Inferior parietal cortex (tissue), 1 donor: ENCODE measurements around the gene MED15.

Experiments
- DNase-seq: peaks from one replicate; pipeline ENCODE4 v3.0.0-alpha.2; 2016; ENCODE audit errors: extremely low spot score

Gene MED15

DNA sequence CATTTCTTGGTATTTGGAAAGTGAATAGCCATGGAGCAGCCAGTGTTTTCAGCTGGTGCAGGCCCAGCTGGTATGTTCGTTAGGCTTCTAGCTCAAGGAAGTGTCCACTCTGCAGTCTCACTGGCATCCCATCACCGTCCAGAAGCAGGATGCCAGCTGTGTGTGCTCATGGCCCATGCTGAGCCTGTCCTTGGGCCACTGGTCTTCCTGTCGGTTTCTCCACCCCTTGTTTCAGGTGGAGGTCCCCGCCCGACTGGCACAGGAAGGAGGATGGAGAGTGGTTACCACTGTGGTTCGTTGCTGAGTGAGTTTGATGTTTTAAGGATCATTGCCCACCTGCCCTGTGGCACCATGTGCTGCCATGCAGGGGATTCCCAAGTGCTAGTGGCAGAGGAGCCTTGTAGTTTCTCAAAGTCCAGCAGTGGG is 63.7 kb downstream of the MED15 start:
- no peak for DNase-seq

DNA sequence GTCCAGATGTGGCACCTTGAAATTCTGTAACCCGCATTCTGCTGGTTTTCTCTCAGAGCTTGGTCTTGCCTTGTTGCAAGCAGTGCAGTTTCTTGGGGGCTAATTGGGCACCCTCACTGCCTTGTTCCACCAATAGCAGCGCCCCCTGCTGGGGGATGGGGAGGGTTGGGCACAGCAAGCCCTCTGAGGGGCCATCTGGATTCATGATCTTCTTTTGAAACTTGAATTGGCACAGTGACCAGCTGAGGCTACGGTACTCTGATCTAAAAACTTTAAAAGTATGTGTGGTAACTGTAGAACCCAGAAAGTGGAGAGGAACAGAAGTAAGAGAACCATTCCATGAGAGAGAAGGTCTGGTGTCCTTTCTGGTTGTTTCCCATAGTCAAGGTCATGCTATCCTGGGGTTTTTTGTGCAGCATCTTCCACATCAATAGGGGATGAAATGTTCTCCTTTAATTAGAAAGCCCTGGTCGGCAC is 64.2 kb downstream of the MED15 start:
- DNase-seq = no peak

DNA sequence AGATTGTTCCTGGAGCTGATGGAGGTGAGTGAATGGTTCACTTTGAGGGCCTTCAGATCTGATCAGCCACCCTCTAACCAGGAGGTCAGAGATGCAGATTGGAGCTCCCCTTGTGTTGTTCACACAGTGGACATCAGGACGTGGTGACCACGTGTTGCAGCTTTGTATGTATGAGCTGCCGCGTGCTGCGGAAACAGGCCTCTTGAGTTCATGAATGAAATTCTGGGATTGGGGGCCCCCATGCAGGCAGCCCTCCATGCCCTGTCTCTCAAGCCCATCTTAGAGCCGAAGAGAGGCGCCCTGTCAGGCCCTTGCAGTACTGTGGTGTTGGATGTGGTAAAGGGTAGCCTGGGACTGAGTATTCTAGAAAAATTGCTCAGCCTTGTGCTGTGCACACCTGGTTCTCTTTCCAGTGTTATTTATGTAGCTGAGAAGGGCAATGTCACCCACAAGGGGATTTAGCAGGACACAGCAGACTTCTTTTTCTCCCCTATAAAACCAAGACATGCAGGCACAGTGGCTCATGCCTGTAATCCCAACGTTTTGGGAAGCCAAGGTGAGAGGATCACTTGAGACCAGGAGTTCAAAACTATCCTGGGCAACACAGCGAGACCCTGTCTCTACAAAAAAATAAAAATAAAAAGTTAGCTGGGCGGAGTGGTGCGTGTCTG is 64.9 kb downstream of the MED15 start:
- no peak for DNase-seq

DNA sequence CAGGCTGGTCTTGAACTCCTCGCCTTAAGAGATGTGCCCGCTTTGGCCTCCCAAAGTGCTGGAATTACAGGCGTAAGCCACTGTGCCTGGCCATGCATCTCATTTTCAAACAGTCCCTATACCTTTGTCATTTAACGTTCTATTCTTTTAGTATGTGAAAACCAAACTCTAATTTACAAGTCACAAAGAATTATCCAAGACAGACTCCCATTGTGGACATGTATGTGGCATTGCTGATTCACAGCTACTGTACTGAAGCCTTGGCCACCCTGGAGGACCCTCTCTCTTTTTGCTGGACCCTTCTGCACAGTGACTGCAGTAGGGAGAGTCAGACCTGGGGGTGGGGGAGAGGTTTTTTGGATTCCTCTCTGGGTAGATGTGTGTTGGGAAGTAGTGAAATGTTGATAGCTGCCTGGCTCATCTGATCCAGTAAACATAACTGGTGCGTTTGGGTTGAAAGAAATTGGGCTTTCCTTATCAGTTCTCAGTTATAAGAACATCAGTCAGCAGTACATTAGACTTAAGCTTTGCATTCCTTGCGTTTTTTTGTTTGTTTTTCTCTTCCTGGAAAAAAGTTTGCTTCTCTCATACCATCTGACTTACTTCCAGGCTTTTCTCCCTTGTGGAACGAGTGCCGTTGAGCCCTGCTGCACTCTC is 65.9 kb downstream of the MED15 start:
- no peak for DNase-seq

DNA sequence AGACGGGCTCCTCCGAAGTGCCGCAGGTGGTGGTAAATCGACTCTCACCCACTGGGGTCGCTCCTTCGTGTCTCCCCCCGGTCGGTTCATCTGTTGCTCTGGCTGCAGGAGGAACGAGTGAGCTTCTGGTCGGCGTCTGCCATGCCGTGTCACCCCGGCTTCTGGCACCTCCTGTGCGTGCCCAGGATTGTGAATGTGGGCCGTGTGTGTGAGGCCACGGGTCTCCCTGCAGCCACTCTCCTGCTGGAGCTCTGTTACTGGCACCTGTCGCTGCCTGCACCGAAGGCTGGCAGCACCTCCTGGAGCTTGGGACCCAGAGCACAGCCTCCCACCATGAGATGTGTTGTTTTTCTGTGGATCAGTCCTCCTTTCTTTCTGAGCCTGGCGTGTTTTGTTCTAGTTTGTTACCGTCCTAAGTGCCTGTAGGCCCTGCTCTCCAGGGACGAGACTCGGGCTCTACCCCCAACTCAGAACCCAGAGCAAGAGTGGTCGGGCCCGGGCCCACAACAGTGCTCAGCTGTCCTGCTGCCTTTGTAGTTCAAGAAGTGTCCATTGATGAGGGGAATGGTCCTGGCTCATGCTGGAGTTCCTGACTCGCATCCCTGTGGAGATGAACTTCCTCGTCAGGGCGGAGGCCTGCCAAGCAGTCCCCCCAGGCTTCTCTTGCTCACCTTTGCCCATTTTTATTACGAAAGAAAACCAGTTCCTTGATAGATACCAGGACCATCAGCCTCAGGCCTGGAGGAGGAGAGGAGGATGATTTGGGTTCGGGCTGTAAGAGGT is 66.6 kb downstream of the MED15 start:
- DNase-seq = no peak

DNA sequence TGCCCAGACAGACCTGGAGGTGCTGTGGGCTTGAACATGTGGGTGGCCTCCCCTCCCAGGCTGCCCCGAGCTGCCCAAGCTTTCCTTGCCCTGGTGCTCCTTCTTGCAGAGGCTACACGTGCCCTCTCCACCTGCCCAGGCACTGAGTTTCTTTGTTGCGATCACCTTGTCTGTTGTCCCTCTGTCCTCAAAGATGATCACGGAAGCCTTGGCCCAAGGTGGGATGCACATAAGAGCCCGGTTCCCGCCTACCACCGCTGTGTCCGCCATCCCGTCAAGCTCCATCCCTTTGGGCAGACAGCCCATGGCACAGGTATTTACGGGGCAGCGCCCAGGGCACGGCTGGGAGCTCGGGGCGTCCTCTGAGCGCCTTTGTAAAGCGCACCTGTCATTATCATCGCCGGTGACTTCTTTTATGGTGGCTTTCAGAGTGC is 67.5 kb downstream of the MED15 start:
- no peak for DNase-seq

DNA sequence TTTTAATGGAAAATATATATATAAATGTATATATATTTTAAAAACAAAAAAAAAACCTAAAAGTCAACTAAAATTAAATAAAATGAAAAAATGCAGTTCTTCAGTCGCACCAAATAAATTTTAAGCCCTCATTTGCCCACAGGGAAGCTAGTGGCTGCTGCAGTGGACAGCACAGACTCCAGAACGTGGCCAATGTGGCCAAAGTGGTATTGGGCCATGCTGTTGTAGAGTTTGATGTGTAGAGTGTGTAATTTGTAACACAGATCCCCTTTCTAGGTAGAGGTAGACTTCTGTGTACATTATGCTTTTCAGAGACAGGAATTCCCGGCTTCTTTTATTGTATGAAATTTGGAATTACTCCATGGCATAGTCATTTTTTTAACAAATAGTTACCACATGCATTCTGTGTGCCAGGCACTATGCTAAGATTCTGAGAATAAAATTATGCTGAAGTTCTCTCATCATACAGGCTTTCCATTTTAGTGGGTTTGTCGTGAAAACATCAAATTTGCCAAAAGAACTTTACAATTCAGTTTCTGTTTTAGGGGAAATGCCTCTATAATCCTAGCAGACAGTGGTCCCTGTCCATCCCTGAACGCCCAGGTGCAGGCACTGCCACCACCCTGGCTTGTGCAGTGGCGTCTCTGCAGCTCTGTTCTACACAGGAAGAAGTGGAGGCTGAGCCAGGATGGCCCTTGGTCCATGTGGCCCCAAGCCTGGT is 68.5 kb downstream of the MED15 start:
- DNase-seq = no peak

DNA sequence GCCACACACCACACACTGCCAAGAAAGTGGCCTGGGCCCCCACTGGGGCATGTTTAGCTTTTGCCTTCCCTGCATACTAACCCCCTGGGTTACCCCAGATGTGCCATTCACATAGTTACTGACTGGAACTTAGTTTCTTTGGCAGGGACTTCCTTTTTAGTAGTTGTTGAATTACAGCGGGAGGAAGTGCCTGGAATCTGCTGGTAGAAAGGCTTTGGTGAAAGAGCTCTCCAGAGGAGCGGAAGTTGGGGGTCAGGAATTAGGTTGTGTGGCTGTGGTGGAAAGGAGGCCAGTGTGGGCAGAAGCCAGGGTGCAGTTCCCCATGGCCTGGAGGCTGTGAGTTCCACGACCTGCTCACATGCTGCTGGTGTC is 69.0 kb downstream of the MED15 start:
- DNase-seq = no peak

DNA sequence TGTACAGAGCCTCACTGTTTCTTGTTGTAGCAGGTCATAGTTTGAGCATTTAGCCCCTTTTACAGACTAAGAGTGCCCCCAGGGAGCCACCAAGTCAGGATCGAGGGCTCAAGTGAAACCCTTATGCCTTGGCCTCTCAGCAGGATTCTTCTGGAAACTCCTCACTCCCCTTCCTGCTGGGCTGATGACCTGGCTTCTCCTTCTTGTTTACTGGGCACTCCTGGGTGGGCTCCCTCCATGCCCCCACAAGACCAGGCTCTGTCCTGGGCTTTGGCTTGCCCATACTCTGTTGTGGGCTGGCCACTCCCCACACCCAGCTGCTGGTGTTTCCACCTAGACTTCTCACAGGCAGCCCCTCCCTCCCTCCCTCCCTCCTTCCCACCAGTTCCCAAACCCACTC is 69.6 kb downstream of the MED15 start:
- no peak for DNase-seq

DNA sequence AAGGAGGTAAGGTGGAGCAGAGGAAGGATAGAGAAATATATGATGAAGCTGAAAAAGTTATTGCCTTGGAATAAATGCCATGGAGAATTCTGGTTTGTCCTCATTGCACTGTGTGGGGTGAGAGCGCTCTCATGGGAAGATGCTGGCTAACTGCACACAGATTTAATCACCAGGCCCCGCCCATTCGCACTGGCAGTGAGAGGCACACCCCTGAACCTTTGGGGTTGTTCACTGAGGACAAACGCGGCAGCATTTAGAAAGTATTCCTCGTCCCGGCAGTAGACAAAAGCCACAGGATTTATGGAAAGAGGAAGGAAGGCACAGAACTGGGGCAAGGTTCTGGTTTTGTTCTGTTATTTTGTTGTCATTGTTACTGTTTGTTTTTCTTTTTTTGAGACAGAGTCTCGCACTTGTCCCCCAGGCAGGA is 70.2 kb downstream of the MED15 start:
- DNase-seq = no peak

DNA sequence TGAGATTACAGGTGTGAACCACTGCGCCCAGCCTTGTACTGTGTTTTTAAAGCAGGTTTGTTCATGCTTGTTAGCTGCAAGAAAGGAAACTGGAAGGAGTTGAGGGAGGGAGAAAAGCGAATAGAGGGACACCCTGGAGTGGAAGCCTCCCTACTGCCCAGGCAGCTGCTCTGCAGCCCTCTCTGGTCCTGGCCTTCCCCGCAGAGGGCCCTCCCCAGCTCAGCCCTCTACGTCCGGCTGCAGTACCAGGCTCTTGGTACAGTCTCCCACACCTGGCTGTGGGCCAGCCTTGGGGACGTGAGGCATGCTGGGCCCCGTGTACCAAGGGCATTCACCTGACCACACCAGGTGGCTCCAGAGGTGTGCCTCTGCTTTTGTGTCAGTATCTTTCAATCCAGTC is 70.8 kb downstream of the MED15 start:
- no peak for DNase-seq

DNA sequence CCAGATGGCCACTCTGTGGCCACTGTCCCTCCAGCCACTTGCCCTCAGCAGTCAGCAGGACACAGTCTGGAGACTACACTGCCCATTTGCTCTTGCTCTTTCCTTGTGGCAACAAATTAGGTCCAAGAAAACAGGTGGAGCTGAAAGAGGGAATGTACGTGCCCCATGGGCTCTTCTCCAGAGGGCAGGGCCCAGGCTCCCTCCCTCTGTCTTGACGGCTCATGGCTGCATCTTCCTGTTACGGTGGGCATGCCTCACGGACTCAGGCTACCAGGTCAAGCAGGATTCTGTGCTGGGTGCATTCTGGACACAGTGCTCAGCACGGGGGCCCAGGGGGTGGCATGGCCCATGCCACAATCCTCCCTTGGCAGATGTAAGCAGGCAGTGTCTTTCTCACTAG is 71.3 kb downstream of the MED15 start:
- DNase-seq = no peak

DNA sequence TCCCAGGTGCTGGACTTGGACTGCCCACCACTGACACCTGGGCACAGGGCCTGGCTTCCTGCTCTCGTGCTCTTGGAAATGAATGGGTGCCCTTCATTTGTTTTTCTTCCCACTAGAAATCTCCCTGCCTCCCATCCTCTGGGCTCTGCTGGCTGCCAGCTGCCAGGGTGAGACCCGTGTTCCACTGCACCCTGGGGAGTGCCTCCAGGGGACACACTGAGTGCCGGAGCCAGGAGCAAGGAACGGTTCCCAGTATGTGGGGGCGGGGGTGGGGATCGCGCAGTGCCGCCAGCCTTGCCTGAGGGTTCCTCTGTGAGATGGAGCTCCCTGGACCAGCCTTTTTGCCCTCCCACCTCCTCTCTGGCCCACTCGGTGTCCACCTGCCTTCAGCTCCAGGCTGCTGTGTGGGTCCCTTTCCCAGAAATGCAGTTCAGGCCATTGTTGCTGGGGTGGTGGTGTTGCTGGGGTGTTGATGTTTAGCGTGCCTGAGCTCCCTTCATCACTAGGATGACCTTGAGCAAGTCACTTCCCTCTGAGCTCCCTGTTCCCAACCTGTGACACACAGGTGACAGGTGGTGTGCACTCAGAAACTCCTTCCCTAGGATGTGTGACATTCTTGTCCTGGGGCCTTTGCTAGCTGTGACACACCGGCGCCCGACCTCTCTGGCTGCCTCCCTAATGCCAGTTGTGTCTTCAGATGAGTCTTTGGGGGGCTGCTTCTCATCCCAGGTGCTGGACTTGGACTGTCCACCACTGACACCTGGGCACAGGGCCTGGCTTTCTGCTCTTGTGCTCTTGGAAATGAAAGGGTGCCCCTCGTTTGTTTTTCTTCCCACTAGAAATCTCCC is 72.1 kb downstream of the MED15 start:
- DNase-seq = no peak

DNA sequence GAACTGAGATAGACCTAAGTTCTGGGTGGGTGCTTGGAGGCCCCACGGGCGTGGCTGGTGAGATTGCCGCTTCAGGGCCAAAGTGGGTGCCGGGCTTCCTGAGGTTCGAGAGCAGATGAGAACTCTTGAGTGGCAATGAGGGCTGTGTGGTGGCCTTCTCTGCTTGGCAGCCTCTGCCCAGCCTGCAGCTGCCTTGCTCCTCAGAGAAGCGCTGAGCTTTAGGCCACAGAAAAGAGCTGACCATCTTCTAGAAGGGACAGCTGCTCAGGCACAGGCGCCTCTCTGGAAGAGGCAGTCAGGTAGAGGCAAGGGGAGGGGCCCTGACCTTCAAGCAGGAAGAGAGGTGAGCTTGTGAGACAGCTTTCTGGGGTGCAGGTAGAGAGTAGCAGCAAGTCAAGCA is 72.8 kb downstream of the MED15 start:
- DNase-seq = no peak

DNA sequence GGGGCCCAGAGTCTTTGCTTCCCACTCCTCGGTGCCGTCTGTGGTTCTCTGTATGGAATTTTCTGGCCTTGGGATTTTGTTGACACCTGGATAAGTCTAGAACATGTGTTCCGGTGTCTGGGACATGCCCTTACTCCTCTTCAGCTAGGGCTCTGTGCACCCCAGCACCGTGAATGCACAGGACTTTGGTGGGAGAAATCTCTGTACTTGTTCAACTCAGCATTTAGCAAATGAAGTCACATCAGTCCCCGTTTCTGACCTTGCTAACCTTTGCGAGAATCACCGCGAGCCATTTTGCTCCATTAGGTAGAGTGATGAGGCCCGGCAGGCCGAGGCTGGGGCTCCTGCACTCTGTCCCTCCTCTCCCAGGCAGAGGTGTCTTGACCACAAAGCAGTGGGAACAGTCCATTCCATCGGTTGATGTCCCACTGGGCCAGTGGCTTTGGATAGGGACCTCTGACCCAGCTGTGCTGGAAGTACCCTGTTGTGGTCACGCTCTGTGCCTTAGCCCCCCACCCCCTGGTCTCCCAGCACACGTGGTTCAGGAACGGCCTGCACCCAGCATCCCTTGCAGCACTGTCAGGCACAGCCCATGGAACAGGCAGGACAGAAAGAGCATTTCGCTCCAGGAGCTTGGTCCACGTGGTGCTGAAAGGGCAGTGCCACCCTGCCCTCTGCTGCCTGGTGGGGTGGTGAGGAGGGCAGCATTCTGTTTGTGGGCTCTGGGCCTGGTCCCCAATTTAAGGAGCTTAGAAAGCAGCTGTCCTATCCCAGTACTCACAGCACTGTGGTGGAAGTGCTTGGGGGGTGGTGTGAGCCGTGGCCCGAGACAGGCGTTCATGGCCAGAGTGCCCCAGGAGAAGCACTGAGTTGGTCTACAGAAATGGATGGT is 73.4 kb downstream of the MED15 start:
- DNase-seq = no peak

DNA sequence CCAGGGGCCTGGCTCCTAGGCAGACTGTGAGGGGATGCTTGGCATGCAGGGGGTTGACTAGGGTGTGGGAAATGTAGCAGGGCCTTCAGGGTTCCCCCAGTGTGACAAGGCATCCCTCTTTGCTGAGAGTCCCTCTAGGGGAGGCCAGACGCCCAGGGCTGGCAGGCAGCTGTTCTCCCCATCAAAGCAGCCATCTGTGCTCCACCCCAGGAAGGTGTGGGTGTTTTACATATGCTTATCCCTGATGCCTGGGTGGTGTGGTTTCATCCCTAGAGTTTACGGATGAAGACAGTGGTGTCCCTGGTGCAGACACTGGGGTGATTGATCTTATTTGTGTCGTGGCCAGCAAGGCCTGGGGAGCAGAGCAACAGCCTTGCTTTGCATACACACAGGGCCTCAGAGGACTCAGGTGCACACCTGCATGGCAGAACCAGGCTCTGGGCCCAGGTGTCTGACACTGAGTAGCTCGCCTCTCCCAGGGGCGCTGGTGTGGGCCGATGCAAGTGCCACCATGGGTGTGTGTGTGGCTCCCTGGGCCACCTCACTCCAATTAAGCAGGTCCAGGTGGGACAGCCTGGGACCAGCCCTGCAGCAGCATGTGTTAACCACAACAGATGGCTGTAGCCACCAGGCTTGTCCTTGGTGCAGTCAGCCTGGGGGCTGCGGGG is 74.2 kb downstream of the MED15 start:
- DNase-seq = no peak

DNA sequence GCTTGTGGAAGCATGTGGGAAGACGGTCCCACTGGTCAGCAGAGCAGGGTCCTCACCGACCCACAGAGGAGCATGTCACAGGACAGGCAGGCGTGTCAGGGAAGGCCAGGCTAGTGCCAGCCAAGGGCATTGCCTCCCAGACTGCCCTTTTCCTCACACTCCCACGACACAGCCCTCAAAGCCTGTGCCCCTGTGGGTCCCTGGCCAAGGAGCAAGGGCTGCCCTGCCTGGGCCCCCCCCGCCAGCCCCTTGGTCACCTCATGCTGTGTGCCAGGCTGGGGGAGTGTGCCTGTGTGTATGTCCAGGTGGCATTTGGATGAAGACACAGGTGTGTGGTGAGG is 74.7 kb downstream of the MED15 start:
- no peak for DNase-seq

DNA sequence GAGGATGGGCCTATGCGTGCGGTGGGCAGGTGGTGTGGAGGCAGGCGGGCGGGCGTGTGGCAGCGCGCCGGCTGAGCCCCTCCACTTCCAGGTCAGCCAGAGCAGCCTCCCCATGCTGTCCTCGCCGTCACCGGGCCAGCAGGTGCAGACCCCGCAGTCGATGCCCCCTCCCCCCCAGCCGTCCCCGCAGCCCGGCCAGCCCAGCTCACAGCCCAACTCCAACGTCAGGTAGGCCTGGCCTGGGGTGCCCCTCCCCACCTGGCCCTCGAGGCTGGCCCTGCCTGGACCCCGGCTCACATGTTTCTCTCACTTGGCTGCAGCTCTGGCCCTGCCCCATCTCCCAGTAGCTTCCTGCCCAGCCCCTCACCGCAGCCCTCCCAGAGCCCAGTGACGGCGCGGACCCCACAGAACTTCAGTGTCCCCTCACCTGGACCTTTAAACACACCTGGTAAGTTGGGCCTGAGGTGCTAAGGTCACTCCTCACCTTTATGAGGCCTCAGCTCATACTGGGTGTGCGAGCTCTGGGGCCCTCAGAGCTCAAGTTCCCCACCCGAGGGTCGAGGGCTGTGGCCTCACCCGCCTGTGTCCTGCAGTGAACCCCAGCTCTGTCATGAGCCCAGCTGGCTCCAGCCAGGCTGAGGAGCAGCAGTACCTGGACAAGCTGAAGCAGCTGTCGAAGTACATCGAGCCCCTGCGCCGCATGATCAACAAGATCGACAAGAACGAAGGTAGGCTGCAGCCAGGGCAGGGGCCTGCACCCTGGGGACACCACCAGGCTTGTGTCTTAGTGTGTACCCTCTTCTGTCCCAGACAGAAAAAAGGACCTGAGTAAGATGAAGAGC is 75.3 kb downstream of the MED15 start:
- no peak for DNase-seq

DNA sequence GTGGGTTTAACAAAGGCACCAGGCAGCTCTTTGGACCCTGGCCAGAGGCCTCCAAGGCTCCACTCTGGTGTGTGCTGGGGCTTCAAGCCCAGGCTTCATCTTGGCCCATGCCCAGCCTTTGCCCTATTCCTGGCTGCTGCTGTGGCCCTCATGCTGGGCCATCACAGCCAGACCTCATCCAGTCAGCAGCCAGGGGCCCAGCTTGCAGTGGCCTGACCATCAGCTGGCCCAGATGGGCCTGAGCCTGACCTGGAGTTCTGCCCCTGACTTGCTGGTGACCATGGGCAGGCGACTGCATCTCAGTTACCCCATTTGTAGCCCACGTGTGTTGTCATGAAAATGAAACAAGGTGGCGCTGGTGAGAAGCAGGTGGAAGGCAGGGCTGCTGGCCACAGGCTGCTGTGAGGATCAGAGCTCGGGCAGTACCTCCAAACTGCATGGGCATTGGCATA is 76.1 kb downstream of the MED15 start:
- no peak for DNase-seq
